ENCODE results near the gene DYRK1A. TPM values are rescaled to one million over a fixed set of nuclear protein-coding genes. Genes with fewer than 3 reads are reported as not detected.

Gene DYRK1A
- total RNA-seq, 2 experiments from 2014 or later, result 53.9 to 55.4 TPM

- ChIA-PET POLR2A (interaction anchor here (0.6 kb wide), 1 partner anchor 77 kb away, joined by 3 read pairs; no protein-coding TSS in a partner anchor), CTCF (interaction anchor here (0.9 to 1.1 kb wide), 2 partner anchors 27 to 213 kb away, joined by 3 read pairs; no protein-coding TSS in a partner anchor)
Observed at GRCh38 chr21:37380349-37381323, 14.1 kb downstream of the DYRK1A start.

GRCh38 chr21:37381883-37382585 lies 15.5 kb downstream of the DYRK1A start:
- POLR2A ChIA-PET, result interaction anchor here (0.5 to 1.0 kb wide), 4 partner anchors 25 to 1245 kb away, joined by 3 to 7 read pairs (median 4); no protein-coding TSS in a partner anchor
- CTCF ChIA-PET, result interaction anchor here (0.6 to 0.9 kb wide), 2 partner anchors 96 to 215 kb away, joined by 3 read pairs; no protein-coding TSS in a partner anchor

- POLR2A ChIA-PET, result interaction anchor here (0.5 to 0.6 kb wide), 2 partner anchors 27 to 1246 kb away, joined by 3 to 7 read pairs; no protein-coding TSS in a partner anchor
- CTCF ChIA-PET, result interaction anchor here (0.6 kb wide), 1 partner anchor 22 kb away, joined by 4 read pairs; no protein-coding TSS in a partner anchor
Observed at GRCh38 chr21:37383086-37383485, 16.5 kb downstream of the DYRK1A start.

GRCh38 chr21:37383784-37384311 lies 17.3 kb downstream of the DYRK1A start:
- ChIA-PET CTCF (interaction anchor here (1.3 kb wide), 1 partner anchor 180 kb away, joined by 4 read pairs; no protein-coding TSS in a partner anchor), POLR2A (no interaction called here)

GRCh38 chr21:37384416-37384815 lies 17.8 kb downstream of the DYRK1A start:
- CTCF ChIA-PET, result interaction anchor here (1.3 kb wide), 1 partner anchor 179 kb away, joined by 4 read pairs; no protein-coding TSS in a partner anchor

GRCh38 chr21:37385179-37385765 lies 18.7 kb downstream of the DYRK1A start:
- ChIA-PET POLR2A (interaction anchor here (0.7 kb wide), 1 partner anchor 23 kb away, joined by 3 read pairs; no protein-coding TSS in a partner anchor), CTCF (interaction anchor here (1.3 kb wide), 1 partner anchor 20 kb away, joined by 3 read pairs; no protein-coding TSS in a partner anchor)

More at GRCh38 chr21:37384416-37384815, 17.8 kb downstream of the DYRK1A start:
- POLR2A ChIA-PET, result no interaction called here

- ChIA-PET CTCF (interaction anchor here (1.3 kb wide), 1 partner anchor 19 kb away, joined by 3 read pairs; no protein-coding TSS in a partner anchor), POLR2A (no interaction called here)
Observed at GRCh38 chr21:37386151-37386550, 19.6 kb downstream of the DYRK1A start.

- POLR2A ChIA-PET, result interaction anchor here (0.7 kb wide), 1 partner anchor 376 kb away, joined by 4 read pairs; no protein-coding TSS in a partner anchor
- CTCF ChIA-PET, result no interaction called here
Observed at GRCh38 chr21:37389456-37389855, 22.9 kb downstream of the DYRK1A start.

GRCh38 chr21:37391666-37392065 lies 25.1 kb downstream of the DYRK1A start:
- CTCF ChIA-PET, result no interaction called here
- POLR2A ChIA-PET, result no interaction called here

GRCh38 chr21:37392441-37392840 lies 25.9 kb downstream of the DYRK1A start:
- CTCF ChIA-PET, result no interaction called here
- POLR2A ChIA-PET, result no interaction called here

- CTCF ChIA-PET, result no interaction called here
- POLR2A ChIA-PET, result no interaction called here
Observed at GRCh38 chr21:37393030-37393429, 26.5 kb downstream of the DYRK1A start.

- POLR2A ChIA-PET, result no interaction called here
- CTCF ChIA-PET, result no interaction called here
Observed at GRCh38 chr21:37393786-37394185, 27.2 kb downstream of the DYRK1A start.

GRCh38 chr21:37395961-37396360 lies 29.4 kb downstream of the DYRK1A start:
- CTCF ChIA-PET, result no interaction called here
- POLR2A ChIA-PET, result no interaction called here

GRCh38 chr21:37396855-37397254 lies 30.3 kb downstream of the DYRK1A start:
- POLR2A ChIA-PET, result no interaction called here
- CTCF ChIA-PET, result no interaction called here

- POLR2A ChIA-PET, result interaction anchor here (1.0 kb wide), 1 partner anchor 165 kb away, joined by 4 read pairs; no protein-coding TSS in a partner anchor
- CTCF ChIA-PET, result no interaction called here
Observed at GRCh38 chr21:37398697-37399096, 32.1 kb downstream of the DYRK1A start.

GRCh38 chr21:37402251-37402867 lies 35.8 kb downstream of the DYRK1A start:
- CTCF ChIA-PET, result no interaction called here
- POLR2A ChIA-PET, result no interaction called here

GRCh38 chr21:37405629-37406028 lies 39.1 kb downstream of the DYRK1A start:
- ChIA-PET POLR2A (no interaction called here), CTCF (interaction anchor here (1.2 kb wide), 1 partner anchor 20 kb away, joined by 3 read pairs; no protein-coding TSS in a partner anchor)

- ChIA-PET CTCF (interaction anchor here (1.1 to 1.7 kb wide), 5 partner anchors 14 to 36 kb away, joined by 3 to 5 read pairs (median 3); no protein-coding TSS in a partner anchor), POLR2A (interaction anchor here (0.9 to 1.5 kb wide), 5 partner anchors 23 to 156 kb away, joined by 3 to 7 read pairs (median 4); no protein-coding TSS in a partner anchor)
Observed at GRCh38 chr21:37407719-37408420, 41.3 kb downstream of the DYRK1A start.
